Cerebellar nuclear complex (tissue), 1 donor: Measurements from ENCODE around the gene METAP1D.
"Not testable (repeated sequence)": the region's sequence is repeated elsewhere in the genome, so short reads cannot be mapped to it uniquely, and the experiment has no call there.

ENCODE experiments used
- DNase-seq, 2 experiments: peaks; one replicate each; lab custom pipeline; 2025; lab: John Stamatoyannopoulos, UW

Gene METAP1D

DNA sequence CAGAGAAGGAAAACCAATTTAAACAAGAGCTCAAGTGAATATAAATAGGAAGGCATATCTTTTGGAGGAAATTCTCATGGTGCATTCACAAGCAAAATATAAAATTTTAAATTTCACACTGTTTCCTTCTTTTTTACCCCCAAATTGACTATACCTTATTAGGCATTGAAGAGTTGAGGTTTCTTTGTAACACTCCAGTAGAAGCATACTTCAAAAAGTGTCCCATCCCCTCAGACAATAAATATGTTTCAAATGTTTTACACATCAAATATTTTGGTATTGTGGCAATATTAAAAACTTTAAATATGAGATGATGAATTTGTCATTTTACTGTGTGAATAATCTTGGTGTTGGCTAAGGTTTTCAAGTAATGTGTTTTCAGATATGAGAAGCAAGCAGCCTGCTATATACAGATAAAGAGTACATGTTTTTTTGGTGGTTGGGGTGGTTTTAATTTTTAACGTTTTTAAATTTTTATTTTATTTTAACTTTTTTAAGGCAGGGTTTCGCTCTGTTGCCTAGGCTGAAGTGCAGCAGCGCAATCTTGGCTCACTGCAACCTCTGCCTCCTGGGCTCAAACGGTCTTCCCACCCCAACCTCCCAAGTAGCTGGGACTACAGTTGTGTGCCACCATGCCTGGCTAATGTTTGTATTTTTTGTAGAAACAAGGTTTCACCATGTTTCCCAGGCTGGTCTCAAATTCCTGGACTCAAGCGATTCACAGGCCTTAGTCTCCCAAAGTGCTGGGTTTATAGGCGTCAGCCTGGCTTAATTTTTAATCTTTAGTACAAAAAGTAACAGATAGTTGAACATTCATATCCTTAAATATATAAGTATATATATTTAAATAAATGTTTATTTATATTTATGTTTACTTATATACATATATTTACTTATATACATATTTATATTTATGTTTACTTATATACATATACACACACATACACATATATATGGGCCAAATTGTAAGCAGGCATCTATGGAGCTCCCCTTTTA is 49.1 kb downstream of the METAP1D start:
- no peak for DNase-seq

DNA sequence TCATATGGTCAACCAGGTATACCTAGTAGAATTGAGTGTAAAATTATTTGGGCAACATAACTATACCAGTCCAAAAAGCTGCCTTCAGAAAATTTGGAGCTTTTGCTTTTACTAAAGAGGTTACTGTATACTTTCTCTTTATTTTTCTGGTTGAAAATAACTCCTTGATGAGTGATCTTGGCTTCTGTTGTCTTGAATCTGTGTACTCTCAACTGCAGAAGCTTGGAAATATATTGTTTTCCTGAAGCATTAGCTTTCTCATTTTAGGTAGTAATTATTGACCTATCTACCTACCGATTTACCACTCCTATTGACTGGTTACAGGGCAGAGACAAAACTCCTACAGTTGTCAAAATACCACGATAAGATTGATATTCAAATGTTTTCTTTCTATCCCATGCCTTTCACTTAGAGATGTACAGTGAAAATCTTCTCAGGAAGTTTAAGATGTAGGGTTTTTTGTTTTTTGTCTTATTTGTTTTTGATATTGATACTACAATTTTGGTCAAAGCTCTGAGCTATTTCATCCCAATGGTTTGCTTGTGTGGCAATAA is 49.9 kb downstream of the METAP1D start:
- no peak for DNase-seq

DNA sequence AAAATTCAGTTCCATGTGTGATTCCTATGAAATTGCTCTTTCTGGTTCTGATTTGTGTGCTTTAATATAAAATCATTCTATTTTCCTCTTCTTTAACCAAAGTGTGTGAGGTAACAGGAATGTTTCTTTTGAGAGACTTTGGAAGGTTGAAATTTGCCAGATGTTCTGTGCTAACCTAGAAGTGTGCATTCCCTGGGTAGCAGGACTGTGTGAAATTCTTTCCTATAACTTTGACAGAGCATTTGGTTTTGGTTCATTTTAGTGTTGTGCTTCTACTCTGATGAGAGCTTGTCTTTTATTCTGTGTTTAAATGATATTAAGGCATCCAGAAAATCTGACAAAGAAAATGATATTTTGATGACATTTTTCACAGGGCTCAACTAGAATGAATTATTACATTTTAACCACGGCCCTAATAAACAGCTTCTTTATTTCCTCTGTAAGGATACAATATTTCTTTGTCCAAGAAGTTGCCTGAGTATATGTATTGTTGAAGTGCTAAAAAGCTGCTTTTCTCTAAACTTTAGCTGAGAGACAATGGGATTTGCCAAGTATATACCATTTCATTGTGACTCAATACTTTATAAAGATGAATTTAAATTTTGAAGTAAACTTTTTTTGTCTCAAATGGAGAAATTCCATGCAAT is 50.8 kb downstream of the METAP1D start:
- DNase-seq = no peak

DNA sequence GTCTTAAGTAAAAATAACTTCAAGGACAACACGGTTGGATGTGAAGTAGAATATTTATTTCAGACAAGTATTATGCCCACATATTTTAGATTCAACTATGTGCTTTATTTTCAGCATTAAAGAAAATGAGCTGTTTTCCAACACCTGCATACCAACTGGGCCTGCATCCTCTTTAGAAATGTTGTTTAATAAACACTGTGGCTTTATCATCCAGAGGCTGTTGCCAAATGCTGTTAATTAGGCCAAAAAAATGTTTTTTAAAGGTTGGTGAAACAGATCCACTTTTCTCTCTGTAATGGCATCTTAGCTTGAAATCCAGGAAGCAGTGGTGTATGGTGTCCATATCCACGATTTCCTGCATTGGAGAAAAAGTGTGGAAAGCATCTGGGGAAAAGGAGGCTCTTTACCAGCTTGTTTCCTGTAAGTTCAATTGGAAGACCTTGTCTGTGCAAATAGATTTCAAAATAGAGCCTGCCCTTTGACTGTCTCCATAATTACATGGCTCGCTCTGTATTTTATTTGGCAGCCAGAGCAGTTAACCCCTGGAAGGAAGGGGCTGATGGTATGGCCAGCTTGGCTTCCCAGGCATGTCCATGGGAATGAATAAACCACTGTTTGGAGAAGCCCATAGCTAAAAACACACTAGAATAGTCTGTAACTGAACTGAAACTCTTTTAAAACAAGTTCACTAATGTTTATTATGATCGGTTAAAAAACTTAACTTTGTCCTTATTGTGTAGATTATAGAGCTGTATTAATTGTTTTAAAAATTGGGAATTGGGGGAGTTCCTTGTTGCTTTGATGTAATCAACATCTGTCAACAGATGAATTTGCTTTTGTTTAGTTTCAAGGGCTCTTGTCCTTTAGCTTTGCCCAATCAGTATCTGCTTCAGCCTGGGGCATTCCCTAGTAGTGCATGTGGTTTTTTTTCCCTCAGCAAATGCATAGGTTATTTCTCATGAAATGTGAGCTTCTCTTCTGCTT is 52.5 kb downstream of the METAP1D start:
- no peak for DNase-seq

DNA sequence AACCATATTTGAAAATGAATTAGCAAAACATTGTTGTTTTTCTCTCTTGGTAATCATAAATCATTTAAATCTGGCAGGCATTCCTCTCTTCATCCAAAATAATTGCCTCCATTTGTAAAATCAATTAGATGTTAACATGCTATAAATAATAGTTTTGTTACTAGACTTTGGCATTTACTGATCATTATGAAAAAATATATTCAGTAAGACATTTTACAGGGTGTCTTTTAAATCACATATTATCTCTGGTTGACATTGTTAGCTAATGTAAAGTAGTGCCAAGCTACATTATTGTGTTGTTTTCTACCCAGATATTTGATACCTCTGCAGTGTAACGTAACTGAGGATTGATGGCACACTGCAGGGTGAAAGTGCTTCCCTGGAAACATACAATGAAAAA is 53.7 kb downstream of the METAP1D start:
- no peak for DNase-seq

DNA sequence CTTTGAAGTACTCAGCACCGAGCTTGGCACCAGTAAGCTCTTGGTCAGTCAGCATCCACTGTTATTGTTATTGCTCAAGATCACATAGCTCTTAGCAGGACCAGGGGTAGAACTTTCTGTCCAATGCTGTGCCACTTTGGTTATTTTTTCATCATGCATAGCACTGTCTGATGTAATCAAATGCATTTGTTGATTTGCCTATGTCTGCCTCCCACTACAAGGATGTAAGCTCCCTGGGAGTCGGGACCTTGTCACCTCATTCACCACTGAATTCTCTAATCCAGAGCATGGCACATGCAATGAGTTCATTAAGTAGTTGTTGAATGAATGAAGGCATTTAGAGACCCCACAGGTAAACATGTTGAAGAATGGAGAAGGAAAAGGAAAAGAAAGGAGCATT is 56.5 kb downstream of the METAP1D start:
- DNase-seq = no peak

DNA sequence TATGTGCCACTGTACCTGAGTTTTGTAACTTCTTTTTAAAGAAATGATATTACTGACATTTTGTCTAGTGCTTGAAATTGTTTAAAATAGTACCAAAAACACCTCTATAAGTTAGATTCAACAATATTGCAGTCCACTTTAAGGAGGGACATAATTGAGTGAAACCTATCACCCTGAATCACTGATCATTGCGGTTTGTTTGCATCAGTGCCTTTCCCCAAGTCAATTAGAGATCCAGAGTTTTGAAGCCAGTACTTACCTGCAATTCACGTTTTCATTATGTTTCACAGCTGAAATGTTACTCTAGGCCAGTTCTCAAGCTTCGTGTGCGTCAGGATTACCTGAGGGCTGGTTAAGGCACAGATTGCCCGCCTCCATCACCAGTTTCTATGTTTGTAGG is 58.9 kb downstream of the METAP1D start:
- no peak for DNase-seq

DNA sequence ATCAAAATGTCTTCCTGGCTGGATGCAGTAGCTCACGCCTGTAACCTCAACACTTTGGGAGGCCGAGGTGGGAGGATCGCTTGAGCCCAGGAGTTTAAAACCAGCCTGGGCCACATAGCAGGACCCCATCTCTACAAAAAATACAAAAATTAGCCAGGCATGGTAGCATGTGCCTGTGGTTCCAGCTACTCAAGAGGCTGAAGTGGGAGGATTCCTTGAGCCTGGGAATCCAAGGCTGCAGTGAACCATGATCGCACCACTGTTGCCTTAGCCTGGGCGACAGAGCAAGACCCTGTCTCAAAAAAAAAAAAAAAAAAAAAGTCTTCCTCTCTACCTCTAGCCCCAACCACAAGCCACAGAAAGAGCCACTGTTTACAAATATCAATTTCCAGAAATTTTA is 60.4 kb downstream of the METAP1D start:
- not testable (repeated sequence) for DNase-seq

DNA sequence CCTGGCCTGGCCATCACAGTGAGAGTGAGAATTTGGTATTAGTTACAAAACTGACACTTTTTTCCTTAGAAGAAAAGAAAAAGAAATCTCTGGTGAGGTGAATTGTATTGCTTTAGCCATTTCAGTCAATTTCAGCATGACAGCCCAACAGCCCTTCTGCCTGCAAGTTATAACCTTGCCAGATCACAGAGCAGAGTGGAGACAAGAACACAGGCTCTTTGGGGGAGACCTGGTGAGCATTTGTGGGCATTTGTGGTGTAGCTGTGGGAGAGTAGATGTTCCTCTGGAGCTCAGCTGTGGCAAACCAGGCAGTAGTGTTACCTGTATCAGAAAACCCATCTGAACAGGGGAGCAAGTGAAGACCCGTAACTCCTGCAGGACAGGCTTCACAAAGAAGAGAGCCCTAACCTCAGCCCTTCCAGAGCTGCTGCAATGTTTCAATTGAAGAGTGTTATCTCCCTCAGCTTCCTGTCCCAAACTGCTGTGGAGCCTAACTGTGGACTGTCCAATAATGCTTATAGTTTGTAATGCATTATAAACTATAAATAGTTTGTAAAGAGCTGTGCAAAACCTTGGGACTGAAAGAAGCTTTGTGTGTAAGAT is 62.8 kb downstream of the METAP1D start:
- no peak for DNase-seq

DNA sequence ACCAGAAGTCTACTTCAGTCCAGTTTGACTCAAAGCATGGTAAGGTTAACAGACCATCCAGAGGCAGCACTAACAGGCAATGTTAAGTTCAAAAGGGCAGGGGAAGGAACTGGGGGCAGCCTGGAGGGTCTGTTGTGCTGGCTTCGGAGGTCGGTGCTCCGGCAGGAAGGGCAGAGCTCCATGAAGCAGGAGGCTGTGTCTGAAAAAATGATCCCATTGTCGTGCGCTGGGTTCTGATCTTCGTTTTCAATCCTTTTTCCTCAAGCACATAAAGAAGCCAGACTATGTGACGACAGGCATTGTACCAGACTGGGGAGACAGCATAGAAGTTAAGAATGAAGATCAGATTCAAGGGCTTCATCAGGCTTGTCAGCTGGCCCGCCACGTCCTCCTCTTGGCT is 63.7 kb downstream of the METAP1D start:
- no peak for DNase-seq

DNA sequence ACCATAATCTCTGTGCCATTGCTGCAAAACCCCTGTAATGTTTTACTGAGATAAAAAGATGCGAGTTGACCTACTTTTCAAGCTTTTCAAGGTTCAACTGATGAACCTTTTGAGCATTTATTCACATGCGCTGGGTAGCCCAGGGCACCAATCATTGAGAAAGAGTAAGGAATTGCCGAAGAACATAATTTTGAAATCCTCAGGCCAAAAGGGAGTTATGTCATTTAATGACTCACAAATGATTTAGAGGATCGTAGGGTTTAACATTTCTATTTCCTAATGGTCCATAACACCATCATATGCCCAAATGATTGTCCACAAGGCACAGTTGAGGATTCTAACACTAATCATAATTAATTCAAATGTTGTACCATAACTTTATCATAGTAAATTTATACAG is 65.4 kb downstream of the METAP1D start:
- DNase-seq = no peak

DNA sequence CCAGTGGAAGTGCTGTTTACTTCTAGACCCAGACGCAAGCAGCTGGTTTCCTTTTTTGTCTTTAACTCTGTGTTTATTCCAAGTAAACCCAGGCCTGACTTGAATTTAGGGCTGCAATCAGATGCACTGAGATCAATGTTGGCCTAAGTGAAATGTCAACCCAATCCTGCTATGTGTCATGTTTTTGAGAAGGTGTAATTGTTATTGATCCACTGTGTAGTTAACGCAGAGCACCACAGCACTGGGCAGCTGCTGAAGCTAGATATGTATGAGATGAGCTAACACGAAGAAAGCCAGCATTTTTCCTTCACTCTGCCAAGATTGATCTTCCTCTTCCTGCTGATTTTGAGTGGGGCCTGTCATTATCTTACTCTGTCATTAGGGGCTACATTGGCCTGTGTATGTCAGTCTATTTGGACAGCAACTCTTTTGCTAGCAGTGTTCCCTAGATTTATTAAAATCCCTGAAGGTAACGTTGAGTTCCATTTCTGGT is 66.7 kb downstream of the METAP1D start:
- DNase-seq = no peak

DNA sequence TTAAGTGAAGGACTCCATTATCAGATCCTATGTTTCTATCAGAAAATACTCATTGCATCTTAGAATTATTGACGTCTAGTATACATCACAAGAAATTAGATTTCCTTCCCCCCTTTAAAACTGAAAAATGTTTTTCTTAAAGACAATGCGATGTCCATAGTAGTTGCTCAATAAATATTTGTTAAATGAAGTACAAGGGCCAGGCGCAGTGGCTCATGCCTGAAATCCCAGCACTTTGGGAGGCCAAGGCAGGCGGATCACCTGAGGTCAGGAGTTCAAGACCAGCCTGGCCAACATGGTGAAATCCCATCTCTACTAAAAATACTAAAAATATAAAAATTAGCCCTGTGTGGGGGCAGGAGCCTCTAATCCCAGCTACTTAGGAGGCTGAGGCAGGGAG is 68.2 kb downstream of the METAP1D start:
- DNase-seq = not testable (repeated sequence)

DNA sequence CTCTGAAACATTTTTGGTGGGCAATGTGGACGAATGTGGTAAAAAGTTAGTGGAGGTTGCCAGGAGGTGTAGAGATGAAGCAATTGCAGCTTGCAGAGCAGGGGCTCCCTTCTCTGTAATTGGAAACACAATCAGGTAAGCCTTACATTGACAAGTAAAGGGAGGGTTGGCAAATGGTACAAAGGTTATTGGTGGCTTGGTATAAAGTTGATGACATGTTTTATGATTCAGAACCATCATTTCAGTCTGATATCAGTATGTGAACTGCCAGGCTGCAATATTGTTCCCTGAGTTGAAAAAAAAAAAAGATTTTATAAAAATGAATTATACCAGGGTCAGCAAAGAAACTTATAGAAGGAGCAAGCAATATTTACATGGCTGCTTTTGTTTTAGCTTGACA is 71.2 kb downstream of the METAP1D start:
- no peak for DNase-seq

DNA sequence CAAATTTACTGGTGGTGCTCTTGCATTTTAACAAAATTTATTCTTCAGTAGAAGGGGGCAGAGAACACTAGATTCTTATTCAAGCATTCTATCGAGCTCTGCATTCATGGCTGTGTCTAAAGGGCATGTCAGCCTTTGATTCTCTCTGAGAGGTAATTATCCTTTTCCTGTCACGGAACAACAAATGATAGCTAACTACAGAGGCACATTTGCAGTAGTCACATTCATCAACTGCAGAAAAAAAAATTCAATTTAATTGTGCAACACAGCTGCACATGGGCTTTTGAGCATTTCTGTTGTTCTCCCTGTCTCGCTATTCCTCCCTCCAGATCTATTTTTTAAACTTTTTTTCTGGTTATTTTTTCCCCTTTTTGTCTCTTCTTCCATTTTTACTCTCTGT is 72.5 kb downstream of the METAP1D start:
- no peak for DNase-seq

DNA sequence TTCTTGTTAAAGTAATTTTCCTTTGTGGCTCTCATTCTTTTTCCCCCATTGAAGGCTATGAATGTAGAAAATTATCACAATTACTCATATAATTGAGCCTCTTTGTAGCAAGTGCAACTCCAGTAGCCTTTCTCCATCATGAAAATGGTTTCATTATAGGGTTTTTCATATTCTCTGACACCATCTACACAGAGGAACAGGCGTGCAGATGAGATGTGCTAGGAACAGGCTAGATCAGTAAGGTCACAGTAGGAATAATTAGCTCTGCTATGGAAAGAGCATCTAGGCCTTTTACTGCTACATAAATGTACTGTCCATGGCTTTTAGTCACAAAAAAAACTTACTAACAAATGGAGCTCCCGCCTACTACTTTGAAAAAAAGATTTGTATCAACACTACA is 73.0 kb downstream of the METAP1D start:
- DNase-seq = no peak

DNA sequence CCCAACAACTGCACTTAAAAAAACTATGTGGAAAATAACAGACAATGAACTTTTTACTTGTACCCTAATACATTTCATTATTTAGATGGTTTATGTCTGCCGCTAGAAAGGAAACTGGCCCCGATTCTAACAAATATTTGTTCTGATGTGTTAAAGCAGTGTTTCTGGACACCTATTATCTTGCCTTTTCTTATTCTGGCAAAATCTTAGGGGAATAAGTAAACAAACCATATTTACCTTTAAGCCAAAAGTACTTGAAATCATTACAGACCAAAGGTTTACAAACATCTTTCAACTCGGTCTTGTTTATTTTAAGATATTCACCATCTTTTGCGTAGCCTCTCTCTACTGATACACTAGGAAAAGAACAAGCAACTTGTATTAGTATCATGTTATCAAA is 73.8 kb downstream of the METAP1D start:
- no peak for DNase-seq

DNA sequence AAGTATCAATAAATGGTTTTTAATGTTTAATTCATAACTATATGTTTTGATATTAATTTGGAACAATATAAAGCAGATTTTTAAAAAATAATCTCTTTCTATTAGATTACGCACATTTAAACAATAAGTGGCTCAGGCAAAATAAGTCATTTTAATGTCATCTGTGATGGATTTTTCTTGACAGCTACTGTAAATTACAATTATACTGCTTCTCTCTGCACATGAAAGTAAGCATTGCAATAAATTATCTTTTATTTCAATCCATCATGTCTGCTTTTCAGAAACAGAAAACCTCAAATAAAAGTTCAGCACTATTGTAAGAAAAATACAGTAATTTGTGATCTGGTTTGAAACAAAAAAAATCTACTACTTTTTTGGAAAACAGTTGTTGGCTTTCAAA is 74.5 kb downstream of the METAP1D start:
- no peak for DNase-seq

DNA sequence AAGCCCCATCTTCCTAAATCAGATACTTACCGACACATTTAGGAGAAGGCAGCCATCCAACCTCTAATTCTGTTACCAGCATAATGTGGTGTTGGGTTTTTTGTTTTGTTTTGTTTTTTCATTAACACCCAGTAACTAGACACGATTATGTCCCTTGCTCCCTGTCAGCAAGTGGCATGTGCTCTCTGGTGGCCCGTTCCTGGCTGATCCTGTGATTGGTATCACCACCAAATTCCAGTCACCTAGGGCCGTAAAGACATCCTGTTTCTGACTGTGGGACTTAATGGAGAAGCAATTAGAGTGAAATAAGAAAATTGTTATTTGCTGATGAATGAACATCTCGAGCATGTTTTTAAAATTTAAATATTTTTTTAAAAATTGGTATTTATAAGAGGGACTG is 79.7 kb downstream of the METAP1D start:
- DNase-seq = no peak

DNA sequence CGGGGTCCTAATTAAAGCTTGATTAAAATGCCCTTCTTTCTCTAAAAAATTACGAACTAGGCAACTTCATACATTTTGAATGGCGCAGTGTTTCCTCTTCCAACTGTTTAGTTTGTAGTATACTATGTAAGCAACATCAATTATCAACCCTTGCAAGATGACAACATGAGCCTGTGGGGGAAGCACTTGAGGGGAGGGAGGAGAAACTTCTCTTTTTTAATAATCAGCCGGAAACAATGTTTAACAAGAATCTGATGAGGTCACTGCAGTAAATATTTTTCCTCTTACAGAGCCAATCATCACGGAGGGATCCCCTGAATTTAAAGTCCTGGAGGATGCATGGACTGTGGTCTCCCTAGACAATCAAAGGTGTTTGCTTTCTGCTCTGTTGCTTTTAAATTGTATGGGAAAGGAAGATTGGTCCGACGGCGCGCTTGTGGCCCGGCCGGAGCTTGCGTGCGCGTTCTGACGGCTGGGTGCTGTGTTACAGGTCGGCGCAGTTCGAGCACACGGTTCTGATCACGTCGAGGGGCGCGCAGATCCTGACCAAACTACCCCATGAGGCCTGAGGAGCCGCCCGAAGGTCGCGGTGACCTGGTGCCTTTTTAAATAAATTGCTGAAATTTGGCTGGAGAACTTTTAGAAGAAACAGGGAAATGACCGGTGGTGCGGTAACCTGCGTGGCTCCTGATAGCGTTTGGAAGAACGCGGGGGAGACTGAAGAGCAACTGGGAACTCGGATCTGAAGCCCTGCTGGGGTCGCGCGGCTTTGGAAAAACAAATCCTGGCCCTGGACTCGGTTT is 80.3 kb downstream of the METAP1D start:
- no peak for DNase-seq
